HG03520 (cell line): ENCODE results near the gene ARHGEF10L.

Experiments
- ATAC-seq: cut with Tn5 transposase; IDR thresholded peaks from one replicate; pipeline ENCODE4 v1.9.1; 2021; ENCODE audit warnings: mild to moderate bottlenecking, moderate library complexity; ENCODE audit not compliant: unreplicated experiment

The ARHGEF10L gene

GRCh38 chr1:17630048-17630830 is 90.7 kb downstream of the ARHGEF10L start:
- no peak for ATAC-seq

GRCh38 chr1:17630986-17631385 is 91.5 kb downstream of the ARHGEF10L start:
- ATAC-seq, result no peak

GRCh38 chr1:17631410-17631809 is 91.9 kb downstream of the ARHGEF10L start:
- no peak for ATAC-seq

GRCh38 chr1:17632106-17632505 is 92.6 kb downstream of the ARHGEF10L start:
- ATAC-seq, result no peak

- ATAC-seq, result no peak
These were observed 93.2 kb downstream of the ARHGEF10L start for GRCh38 chr1:17632541-17633184.

- no peak for ATAC-seq
These were observed 94.2 kb downstream of the ARHGEF10L start for GRCh38 chr1:17633654-17634053.

- no peak for ATAC-seq
These were observed 95.8 kb downstream of the ARHGEF10L start for GRCh38 chr1:17635276-17635675.

- ATAC-seq, result no peak
These were observed 96.3 kb downstream of the ARHGEF10L start for GRCh38 chr1:17635811-17636210.

GRCh38 chr1:17636612-17637011 is 97.1 kb downstream of the ARHGEF10L start:
- ATAC-seq, result no peak

- no peak for ATAC-seq
These were observed 97.6 kb downstream of the ARHGEF10L start for GRCh38 chr1:17637055-17637454.

- ATAC-seq, result no peak
These were observed 100.3 kb downstream of the ARHGEF10L start for GRCh38 chr1:17639703-17640340.

GRCh38 chr1:17640393-17640792 is 100.9 kb downstream of the ARHGEF10L start:
- no peak for ATAC-seq

- no peak for ATAC-seq
These were observed 101.5 kb downstream of the ARHGEF10L start for GRCh38 chr1:17640975-17641374.

- ATAC-seq, result no peak
These were observed 102.7 kb downstream of the ARHGEF10L start for GRCh38 chr1:17642169-17642568.

GRCh38 chr1:17642943-17643342 is 103.4 kb downstream of the ARHGEF10L start:
- ATAC-seq, result no peak

GRCh38 chr1:17643861-17644703 is 104.6 kb downstream of the ARHGEF10L start:
- ATAC-seq, result no peak

GRCh38 chr1:17645068-17645911 is 105.8 kb downstream of the ARHGEF10L start:
- no peak for ATAC-seq

GRCh38 chr1:17646444-17647280 is 107.2 kb downstream of the ARHGEF10L start:
- ATAC-seq, result no peak

- no peak for ATAC-seq
These were observed 109.1 kb downstream of the ARHGEF10L start for GRCh38 chr1:17648457-17649145.
